IPS-NIHi7 (cell line): ENCODE measurements around the gene RTN4.

Experiments
- DNase-seq: peaks from one replicate; pipeline ENCODE4 v3.0.0; 2012; ENCODE audit warnings: mixed read lengths; ENCODE audit errors: extremely low spot score

Gene RTN4

GRCh38 chr2:54924121-54924520, 126.1 kb downstream of the RTN4 start:
- DNase-seq, result no peak
